NT2/D1 (cell line): ENCODE measurements around the gene OSBP.

Source experiments
- YY1 ChIP-seq: IDR thresholded peaks from 2 replicates; pipeline ENCODE4 v1.6.1; 2011; ENCODE audit not compliant: insufficient read length, insufficient read depth
- ZNF274 ChIP-seq: IDR thresholded peaks from 2 replicates; pipeline ENCODE4 v1.6.1; 2011; ENCODE audit warnings: mild to moderate bottlenecking, low read depth, low read length

GRCh38 chr11:59614277-59615119, 1.1 kb downstream of the OSBP start:
- TF ChIP-seq YY1 (no peak), ZNF274 (no peak)
